Measurements from ENCODE around the gene AP5Z1. TPM values are rescaled to one million over a fixed set of nuclear protein-coding genes. Genes with fewer than 3 reads are reported as not detected.

Gene AP5Z1
- polyA plus RNA-seq, 3 donors = 30.8 to 75.2 (median 33.8) TPM

DNA sequence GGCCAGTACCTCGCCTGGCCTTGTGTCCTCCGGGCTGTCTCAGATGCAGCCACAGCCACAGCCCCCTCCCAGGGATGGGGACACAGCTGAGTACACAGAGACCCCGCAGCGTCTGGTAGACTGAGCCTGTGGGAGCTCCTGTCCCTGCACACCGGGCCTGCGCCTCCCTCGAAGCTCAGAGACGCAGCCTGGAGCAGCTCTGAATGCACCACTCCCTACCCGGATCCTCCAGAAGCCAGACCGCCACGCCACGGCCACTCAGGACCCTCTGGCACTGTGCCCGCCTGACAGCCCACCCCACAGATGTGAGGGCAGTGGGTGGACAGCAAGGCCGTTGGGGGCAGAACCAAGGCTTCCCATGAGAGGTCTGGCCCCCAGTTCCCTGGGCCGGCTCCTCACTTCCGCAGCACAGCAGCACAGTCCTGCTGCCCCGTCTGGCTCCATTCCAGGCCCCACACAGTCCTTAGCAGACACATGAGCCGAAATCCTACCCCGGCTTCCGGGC, 45.6 kb downstream of the AP5Z1 start:
- WGBS (ENCODE audit: insufficient coverage) = 94% methylated on average over 13 of the region's 20 CpGs
- no peaks in the 10 kb centered on the region for H3K4me1 Mint-ChIP-seq
- no peaks in the 10 kb centered on the region for H3K36me3 ChIP-seq (replicated peaks in 1 of 2; ENCODE audit: control insufficient read depth in 1 of 2, insufficient read depth in 2 of 2, low read length in 2 of 2)
- no peaks in the 10 kb centered on the region for H3K27me3 ChIP-seq (ENCODE audit: control insufficient read depth in 2 of 2, insufficient read depth in 2 of 2, low read length in 2 of 2)
- H3K9me3 Mint-ChIP-seq = peaks cover 0 to 3% (median 0%) of the 10 kb centered on the region in 7 donors
- H3K4me3 ChIP-seq (replicated peaks in 1 of 3; ENCODE audit: low read depth in 2 of 3, low read length in 3 of 3) = no peak overlapping the region
- H3K4me3 Mint-ChIP-seq = no peak overlapping the region
- no peak for DNase-seq
- no peak overlapping the region for H2AFZ ChIP-seq (ENCODE audit: insufficient read depth, low read depth, low read length, poor library complexity, severe bottlenecking)
- no peaks in the 10 kb centered on the region for H3K9me3 ChIP-seq (replicated peaks in 1 of 2; ENCODE audit: control insufficient read depth in 1 of 2, insufficient read depth in 1 of 2, low read length in 2 of 2)
- TF ChIP-seq, protein P1, sequence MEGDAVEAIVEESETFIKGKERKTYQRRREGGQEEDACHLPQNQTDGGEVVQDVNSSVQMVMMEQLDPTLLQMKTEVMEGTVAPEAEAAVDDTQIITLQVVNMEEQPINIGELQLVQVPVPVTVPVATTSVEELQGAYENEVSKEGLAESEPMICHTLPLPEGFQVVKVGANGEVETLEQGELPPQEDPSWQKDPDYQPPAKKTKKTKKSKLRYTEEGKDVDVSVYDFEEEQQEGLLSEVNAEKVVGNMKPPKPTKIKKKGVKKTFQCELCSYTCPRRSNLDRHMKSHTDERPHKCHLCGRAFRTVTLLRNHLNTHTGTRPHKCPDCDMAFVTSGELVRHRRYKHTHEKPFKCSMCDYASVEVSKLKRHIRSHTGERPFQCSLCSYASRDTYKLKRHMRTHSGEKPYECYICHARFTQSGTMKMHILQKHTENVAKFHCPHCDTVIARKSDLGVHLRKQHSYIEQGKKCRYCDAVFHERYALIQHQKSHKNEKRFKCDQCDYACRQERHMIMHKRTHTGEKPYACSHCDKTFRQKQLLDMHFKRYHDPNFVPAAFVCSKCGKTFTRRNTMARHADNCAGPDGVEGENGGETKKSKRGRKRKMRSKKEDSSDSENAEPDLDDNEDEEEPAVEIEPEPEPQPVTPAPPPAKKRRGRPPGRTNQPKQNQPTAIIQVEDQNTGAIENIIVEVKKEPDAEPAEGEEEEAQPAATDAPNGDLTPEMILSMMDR (IDR thresholded peaks at IDR 0.05) = no peak
- H3K27me3 Mint-ChIP-seq (ENCODE audit: low read depth in 3 of 3) = peaks cover 3 to 10% (median 7%) of the 10 kb centered on the region in 3 donors
- no peak overlapping the region for H3K9ac ChIP-seq (ENCODE audit: insufficient read depth, low read length, poor library complexity, severe bottlenecking)
- intact Hi-C loops (cut with micrococcal nuclease) = no loop called here
- H4K20me1 ChIP-seq (ENCODE audit: insufficient read depth, low read length) = no peaks in the 10 kb centered on the region
- H3K27ac Mint-ChIP-seq = no peak overlapping the region
- H3K27ac ChIP-seq (ENCODE audit: low read depth in 1 of 2, low read length in 2 of 2) = no peak overlapping the region
- H3K36me3 Mint-ChIP-seq = no peaks in the 10 kb centered on the region
- no peaks in the 10 kb centered on the region for H3K4me1 ChIP-seq (ENCODE audit: control insufficient read depth in 1 of 2, insufficient read depth in 2 of 2, low read length in 2 of 2)
- H3K4me2 ChIP-seq (replicated peaks; ENCODE audit: extremely low read depth, low read length, poor library complexity, severe bottlenecking) = no peak overlapping the region
- no peaks in the 10 kb centered on the region for H3K79me2 ChIP-seq (ENCODE audit: insufficient read depth, low read length)

DNA sequence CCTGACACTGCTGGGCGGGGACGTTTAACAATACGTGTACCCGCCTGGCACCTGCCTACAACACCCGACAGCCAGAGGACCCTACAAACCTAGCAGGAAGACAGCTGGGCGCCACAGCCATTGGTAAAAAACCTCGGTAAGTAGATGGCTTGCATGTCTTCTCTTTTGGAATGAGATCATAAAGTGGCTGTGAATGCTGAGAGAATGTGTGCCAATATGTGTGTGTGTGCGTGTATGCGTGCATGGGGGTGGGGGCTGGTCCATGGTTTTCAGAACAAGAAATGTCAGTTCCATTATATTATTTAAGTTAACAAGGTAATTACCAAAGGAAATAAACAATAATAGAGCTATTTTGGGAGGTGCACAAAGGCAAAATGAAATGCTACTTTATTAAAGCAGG, 47.3 kb downstream of the AP5Z1 start:
- H3K4me3 ChIP-seq (replicated peaks in 1 of 3; ENCODE audit: low read depth in 2 of 3, low read length in 3 of 3) = no peak overlapping the region
- no peaks in the 10 kb centered on the region for H3K27me3 ChIP-seq (ENCODE audit: control insufficient read depth in 2 of 2, insufficient read depth in 2 of 2, low read length in 2 of 2)
- TF ChIP-seq, protein P1 (IDR thresholded peaks at IDR 0.05) = no peak
- no peaks in the 10 kb centered on the region for H3K9me3 ChIP-seq (replicated peaks in 1 of 2; ENCODE audit: control insufficient read depth in 1 of 2, insufficient read depth in 1 of 2, low read length in 2 of 2)
- intact Hi-C loops (cut with micrococcal nuclease) = no loop called here
- H3K27ac Mint-ChIP-seq = peak overlapping the region in 1 of 7 donors; percentile 55
- H3K4me1 ChIP-seq (ENCODE audit: control insufficient read depth in 1 of 2, insufficient read depth in 2 of 2, low read length in 2 of 2) = no peaks in the 10 kb centered on the region
- 92% methylated on average over 2 of the region's 9 CpGs for WGBS (ENCODE audit: insufficient coverage)
- H2AFZ ChIP-seq (ENCODE audit: insufficient read depth, low read depth, low read length, poor library complexity, severe bottlenecking) = no peak overlapping the region
- H3K27me3 Mint-ChIP-seq (ENCODE audit: low read depth in 3 of 3) = peaks cover 3 to 9% (median 7%) of the 10 kb centered on the region in 3 donors
- no peaks in the 10 kb centered on the region for H3K36me3 ChIP-seq (replicated peaks in 1 of 2; ENCODE audit: control insufficient read depth in 1 of 2, insufficient read depth in 2 of 2, low read length in 2 of 2)
- H3K4me2 ChIP-seq (replicated peaks; ENCODE audit: extremely low read depth, low read length, poor library complexity, severe bottlenecking) = no peak overlapping the region
- H3K4me3 Mint-ChIP-seq = no peak overlapping the region
- H3K79me2 ChIP-seq (ENCODE audit: insufficient read depth, low read length) = no peaks in the 10 kb centered on the region
- H3K27ac ChIP-seq (ENCODE audit: low read depth in 1 of 2, low read length in 2 of 2) = no peak overlapping the region
- no peak overlapping the region for H3K9ac ChIP-seq (ENCODE audit: insufficient read depth, low read length, poor library complexity, severe bottlenecking)
- no peak for DNase-seq
- H3K36me3 Mint-ChIP-seq = no peaks in the 10 kb centered on the region
- no peaks in the 10 kb centered on the region for H4K20me1 ChIP-seq (ENCODE audit: insufficient read depth, low read length)
- H3K9me3 Mint-ChIP-seq = peaks cover 0 to 3% (median 0%) of the 10 kb centered on the region in 7 donors
- no peaks in the 10 kb centered on the region for H3K4me1 Mint-ChIP-seq
